IMR-90 (cell line): ENCODE data around the gene UQCRC1. TPM values are rescaled to one million over a fixed set of nuclear protein-coding genes. Genes with fewer than 3 reads are reported as not detected.

ENCODE experiments used
- ATAC-seq: fragments of 200-7000 bp; cut with Tn5 transposase; 2 replicates; pipeline ENCODE4 v1.9.1; 2020; ENCODE audit warnings: low read depth, mild to moderate bottlenecking, moderate library complexity
- BruUV-seq: library from RNA; stranded (reverse); fragments of 400-500 nt; replicated peaks from 2 replicates; lab custom pipeline; 2021; lab: Mats Ljungman, UMichigan
- CTCF ChIA-PET: fragments of 300-600 bp; formaldehyde crosslinking; extraction: SDS; loops from one replicate; lab custom pipeline; 2021; ENCODE audit warnings: antibody characterized with exemption; lab: Yijun Ruan, JAX
- POLR2A ChIA-PET: fragments of 300-600 bp; sonication (Branson Sonifier 250); formaldehyde crosslinking; loops from one replicate; lab custom pipeline; 2022; ENCODE audit warnings: antibody characterized with exemption; ENCODE audit not compliant: unreplicated experiment; lab: Charles Lee
- DNase-seq: peaks from one replicate; pipeline ENCODE4 v3.0.0; 2013
- H2AFZ ChIP-seq: replicated peaks from 2 replicates; pipeline ENCODE3; 2013; ENCODE audit warnings: low read length, mild to moderate bottlenecking; ENCODE audit not compliant: poor library complexity
- H2AK5ac ChIP-seq: 2 replicates; pipeline ENCODE4 v1.6.1; 2013; ENCODE audit warnings: low read depth, low read length, inconsistent platforms
- H2AK9ac ChIP-seq: replicated peaks from 2 replicates; pipeline ENCODE3; 2013; ENCODE audit warnings: mild to moderate bottlenecking, low read depth, low read length, moderate library complexity; ENCODE audit not compliant: poor library complexity
- H2BK120ac ChIP-seq: 2 replicates; pipeline ENCODE4 v1.6.1; 2013; ENCODE audit warnings: low read depth, low read length, inconsistent platforms
- H2BK15ac ChIP-seq: 3 replicates; pipeline ENCODE4 v1.6.1; 2013; ENCODE audit warnings: low read depth, low read length, inconsistent platforms
- H2BK20ac ChIP-seq: 2 replicates; pipeline ENCODE4 v1.6.1; 2013; ENCODE audit warnings: low read depth, mild to moderate bottlenecking, inconsistent platforms, low read length, moderate library complexity
- H2BK5ac ChIP-seq: 2 replicates; pipeline ENCODE4 v1.6.1; 2013; ENCODE audit warnings: mild to moderate bottlenecking, low read depth, low read length, inconsistent platforms; ENCODE audit not compliant: poor library complexity, severe bottlenecking
- H3K14ac ChIP-seq: replicated peaks from 2 replicates; pipeline ENCODE4 v1.6.1; 2013; ENCODE audit warnings: low read depth, low read length, inconsistent platforms
- H3K18ac ChIP-seq: 2 replicates; pipeline ENCODE4 v1.6.1; 2013; ENCODE audit warnings: low read depth, low read length, control low read depth
- H3K23ac ChIP-seq: 2 replicates; pipeline ENCODE4 v1.6.1; 2013; ENCODE audit warnings: low read depth, low read length, inconsistent platforms
- H3K27ac ChIP-seq: 2 replicates; pipeline ENCODE4 v1.5.1; 2013; ENCODE audit warnings: mild to moderate bottlenecking, control low read depth, low read length; ENCODE audit not compliant: insufficient read depth
- H3K27me3 ChIP-seq: 2 replicates; pipeline ENCODE4 v1.6.1; 2013; ENCODE audit warnings: low read length; ENCODE audit not compliant: control insufficient read depth, insufficient read depth
- H3K36me3 ChIP-seq: 2 replicates; pipeline ENCODE4 v1.6.1; 2013; ENCODE audit warnings: low read length, mixed read lengths; ENCODE audit not compliant: control insufficient read depth, insufficient read depth
- H3K4ac ChIP-seq: 2 replicates; pipeline ENCODE4 v1.6.1; 2013; ENCODE audit warnings: low read depth, low read length, inconsistent platforms
- H3K4me1 ChIP-seq: 2 replicates; pipeline ENCODE4 v1.6.1; 2013; ENCODE audit warnings: low read length, mixed read lengths; ENCODE audit not compliant: control insufficient read depth, insufficient read depth
- H3K4me2 ChIP-seq: 2 replicates; pipeline ENCODE4 v1.6.1; 2013; ENCODE audit warnings: low read depth, mild to moderate bottlenecking, control low read depth, low read length, moderate library complexity
- H3K4me3 ChIP-seq: 2 replicates; pipeline ENCODE4 v1.5.1; 2013; ENCODE audit warnings: low read depth, mild to moderate bottlenecking, control low read depth, low read length, moderate library complexity; ENCODE audit not compliant: insufficient read depth
- H3K56ac ChIP-seq: 2 replicates; pipeline ENCODE4 v1.6.1; 2013; ENCODE audit warnings: low read length, inconsistent platforms; ENCODE audit not compliant: insufficient read depth; ENCODE audit errors: extremely low read depth
- H3K79me1 ChIP-seq, 2 experiments: 2 replicates each; pipeline ENCODE4 v1.6.1; 2013; ENCODE audit warnings: low read length in 2 of 2, inconsistent platforms in 1 of 2, low read depth in 1 of 2
- H3K9ac ChIP-seq: 2 replicates; pipeline ENCODE4 v1.6.1; 2013; ENCODE audit warnings: low read depth, low read length, control low read depth
- H3K9me1 ChIP-seq: 2 replicates; pipeline ENCODE4 v1.6.1; 2013; ENCODE audit warnings: low read length, inconsistent platforms; ENCODE audit not compliant: insufficient read depth
- H3K9me3 ChIP-seq: 2 replicates; pipeline ENCODE4 v1.6.1; 2013; ENCODE audit warnings: low read length; ENCODE audit not compliant: control insufficient read depth, insufficient read depth
- H4K20me1 ChIP-seq: 2 replicates; pipeline ENCODE4 v1.6.1; 2013; ENCODE audit warnings: low read length, inconsistent platforms; ENCODE audit not compliant: insufficient read depth
- H4K5ac ChIP-seq: 2 replicates; pipeline ENCODE4 v1.6.1; 2013; ENCODE audit warnings: mild to moderate bottlenecking, low read depth, low read length, control low read depth
- H4K8ac ChIP-seq, 2 experiments: 2 replicates each; pipeline ENCODE4 v1.6.1; 2013; ENCODE audit warnings: low read depth in 2 of 2, low read length in 2 of 2, control low read depth in 1 of 2, inconsistent platforms in 1 of 2
- H4K91ac ChIP-seq: 2 replicates; pipeline ENCODE4 v1.6.1; 2013; ENCODE audit warnings: low read depth, low read length, inconsistent platforms; ENCODE audit not compliant: insufficient read depth
- BHLHE40 ChIP-seq: fragments of 150-350 bp; IDR thresholded peaks from 2 replicates; pipeline ENCODE4 v1.6.1; 2016; ENCODE audit warnings: mild to moderate bottlenecking, low read depth, low read length
- CEBPB ChIP-seq: IDR thresholded peaks from 2 replicates; pipeline ENCODE4 v1.6.1; 2012; ENCODE audit warnings: low read depth, low read length, improper control_type of control experiment
- MAFK ChIP-seq: IDR thresholded peaks from 2 replicates; pipeline ENCODE4 v1.6.1; 2012; ENCODE audit warnings: low read depth, low read length, improper control_type of control experiment
- NFE2L2 ChIP-seq: fragments of 150-350 bp; IDR thresholded peaks from 2 replicates; pipeline ENCODE4 v1.6.1; 2016; ENCODE audit warnings: low read depth, mild to moderate bottlenecking, low read length
- SMC3 ChIP-seq: fragments of 150-350 bp; IDR thresholded peaks from 2 replicates; pipeline ENCODE4 v1.6.1; 2016; ENCODE audit warnings: low read depth, mild to moderate bottlenecking, antibody characterized with exemption, low read length, moderate library complexity
- WGBS, 2 experiments: methylation state at CpG; one replicate each; pipeline versions ENCODE4 v1.1.5 to v1.1.7; 2013; ENCODE audit warnings: missing lambda C conversion rate in 2 of 2; ENCODE audit not compliant: insufficient read length in 1 of 2; ENCODE audit errors: extremely low coverage in 2 of 2; 5-methylcytosine and 5-hydroxymethylcytosine counted together
- dilution Hi-C: fragments of 300-500 bp; cut with HindIII; formaldehyde crosslinking; loops from one replicate; pipeline ENCODE4 v1.14.3; 2018; ENCODE audit warnings: low sequenced_read_pairs; ENCODE audit not compliant: unreplicated experiment
- in situ Hi-C: fragments of 300-500 bp; cut with MboI; formaldehyde crosslinking; loops from 3 replicates; pipeline ENCODE4 v1.14.3; 2019; ENCODE audit warnings: low sequenced_read_pairs, inconsistent platforms, mixed read lengths
- intact Hi-C: fragments of 100-400 bp; cut with micrococcal nuclease; formaldehyde crosslinking; loops from 2 replicates; pipeline ENCODE4 v1.10.0; 2022
- polyA plus RNA-seq, 3 experiments: library from polyadenylated mRNA; depleted of rRNA; stranded (reverse); fragments of >200 nt; gene quantifications; 2 replicates each; pipeline ENCODE4 v1.2.3, GENCODE V29; 2012; ENCODE audit warnings: low replicate concordance in 1 of 3
- total RNA-seq: library from RNA; depleted of rRNA; stranded (reverse); fragments of >200 nt; gene quantifications from 2 replicates; pipeline ENCODE4 v1.2.3, GENCODE V29; 2012
- TF ChIP-seq, protein P1 (sequence below): conservative IDR thresholded peaks from 2 replicates; pipeline ENCODE4 v1.5.1; 2012; ENCODE audit warnings: mild to moderate bottlenecking, low read depth, low read length, improper control_type of control experiment

Gene UQCRC1
- total and polyA plus RNA-seq, 2 of the 4 experiments (the other 2 are of a cell fraction) = 474 to 1,365 TPM

DNA sequence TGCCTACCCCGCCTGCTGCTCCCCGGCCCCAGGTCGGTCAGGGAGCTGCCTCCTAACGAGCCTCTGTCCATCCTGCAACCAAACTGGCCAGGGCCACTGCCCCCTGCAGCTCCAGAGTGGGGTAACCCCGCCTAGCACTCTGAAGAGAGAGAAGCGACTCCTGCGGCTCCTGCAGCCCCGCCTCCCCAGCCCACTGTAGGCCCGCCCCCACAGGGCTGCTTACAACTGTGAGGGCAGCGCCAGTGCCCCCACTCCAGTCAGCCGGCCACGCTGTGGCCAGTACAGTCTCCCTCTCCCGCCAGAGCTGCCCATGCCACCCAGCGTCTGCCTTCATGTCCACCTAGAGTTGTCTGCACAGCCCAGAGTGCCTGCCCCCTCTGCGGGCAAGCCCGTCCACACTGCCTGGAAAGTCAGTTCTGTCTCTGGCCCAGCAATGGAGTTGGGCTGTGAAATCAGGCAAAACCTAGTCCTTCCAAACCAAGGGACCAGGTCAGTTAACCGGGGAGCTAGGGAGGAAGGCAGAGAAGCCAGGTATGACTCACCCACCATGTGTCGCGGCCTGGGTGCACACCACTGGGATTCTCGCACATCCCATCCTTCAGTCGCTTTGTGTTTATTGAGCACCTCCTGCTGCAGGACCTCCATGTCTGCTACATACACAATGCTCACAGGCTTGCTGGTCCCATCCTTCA, 48.3 kb downstream of the UQCRC1 start (continued):
- no peak for TF ChIP-seq NFE2L2
- no peak for TF ChIP-seq SMC3
- TF ChIP-seq CEBPB = no peak

DNA sequence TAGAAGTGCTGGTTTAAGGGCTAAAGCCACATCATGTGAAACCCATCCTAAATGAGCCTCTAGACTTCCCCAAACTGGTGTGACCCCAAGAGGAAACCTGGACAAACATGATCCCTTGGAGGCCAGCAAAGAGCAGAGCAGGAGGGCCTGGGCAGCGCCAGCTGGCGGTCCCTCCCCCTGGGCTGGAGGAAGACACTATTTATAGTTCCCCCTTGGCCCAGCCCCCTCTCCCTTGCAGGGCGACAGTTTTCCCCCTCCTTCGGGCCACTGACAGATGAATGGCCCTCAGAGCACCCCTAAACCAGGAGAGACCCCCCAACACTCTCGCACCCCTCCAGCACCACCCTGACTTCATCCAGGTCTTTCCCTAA, 48.8 kb downstream of the UQCRC1 start:
- intact Hi-C loops = no loop called here
- H3K27ac ChIP-seq = peak overlapping the region; percentile 54
- peak overlapping the region; percentile 90 for H3K4ac ChIP-seq
- peak overlapping the region; percentile 58 for H2BK20ac ChIP-seq
- H2BK5ac ChIP-seq = peak overlapping the region; percentile 95
- DNase-seq (no peak), ATAC-seq (no peak)
- peak overlapping the region; percentile 37 to 83; a peak in 3 of 4 replicates for H4K8ac ChIP-seq
- WGBS, 2 experiments = 33% methylated on average over 1 of the region's 5 CpGs; no CpG with 5 or more reads in 1 of the 2 experiments
- in situ Hi-C loops = no loop called here
- peaks cover 17 to 62% of the 10 kb centered on the region in 2 experiments for H3K79me1 ChIP-seq
- dilution Hi-C loops = no loop called here
- peak overlapping the region; percentile 89 for H3K14ac ChIP-seq
- peak overlapping the region; percentile 58; the same call in 1 of the 3 replicates for H2BK15ac ChIP-seq
- peak overlapping the region; percentile 70 for H3K4me2 ChIP-seq
- peaks cover 16% of the 10 kb centered on the region; the same call in 1 of the 2 replicates for H3K36me3 ChIP-seq
- peak overlapping the region; percentile 73 for H2BK120ac ChIP-seq
- ChIA-PET POLR2A (interaction anchor here (0.6 kb wide), 1 partner anchor 83 kb away, joined by 3 read pairs; no protein-coding TSS in a partner anchor), CTCF (interaction anchor here (0.5 to 1.5 kb wide), 4 partner anchors 15 to 124 kb away, joined by 3 read pairs; partner anchors contain the start of gene SLC26A6)
- H3K23ac ChIP-seq = peak overlapping the region; percentile 84
- H3K4me3 ChIP-seq = peak overlapping the region; percentile 28; the same call in 1 of the 2 replicates
- H3K9me3 ChIP-seq = no peaks in the 10 kb centered on the region
- H3K9me1 ChIP-seq = peaks cover 29% of the 10 kb centered on the region
- TF ChIP-seq CEBPB = no peak
- TF ChIP-seq MAFK = no peak
- no peak for TF ChIP-seq BHLHE40
- TF ChIP-seq, protein P1, sequence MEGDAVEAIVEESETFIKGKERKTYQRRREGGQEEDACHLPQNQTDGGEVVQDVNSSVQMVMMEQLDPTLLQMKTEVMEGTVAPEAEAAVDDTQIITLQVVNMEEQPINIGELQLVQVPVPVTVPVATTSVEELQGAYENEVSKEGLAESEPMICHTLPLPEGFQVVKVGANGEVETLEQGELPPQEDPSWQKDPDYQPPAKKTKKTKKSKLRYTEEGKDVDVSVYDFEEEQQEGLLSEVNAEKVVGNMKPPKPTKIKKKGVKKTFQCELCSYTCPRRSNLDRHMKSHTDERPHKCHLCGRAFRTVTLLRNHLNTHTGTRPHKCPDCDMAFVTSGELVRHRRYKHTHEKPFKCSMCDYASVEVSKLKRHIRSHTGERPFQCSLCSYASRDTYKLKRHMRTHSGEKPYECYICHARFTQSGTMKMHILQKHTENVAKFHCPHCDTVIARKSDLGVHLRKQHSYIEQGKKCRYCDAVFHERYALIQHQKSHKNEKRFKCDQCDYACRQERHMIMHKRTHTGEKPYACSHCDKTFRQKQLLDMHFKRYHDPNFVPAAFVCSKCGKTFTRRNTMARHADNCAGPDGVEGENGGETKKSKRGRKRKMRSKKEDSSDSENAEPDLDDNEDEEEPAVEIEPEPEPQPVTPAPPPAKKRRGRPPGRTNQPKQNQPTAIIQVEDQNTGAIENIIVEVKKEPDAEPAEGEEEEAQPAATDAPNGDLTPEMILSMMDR = no peak
- peak overlapping the region; percentile 82 for H2AK9ac ChIP-seq
- no peak overlapping the region; the same call in 1 of the 2 replicates for H3K56ac ChIP-seq
- BruUV-seq = no TSS peak
- H3K18ac ChIP-seq = peak overlapping the region; percentile 87
- peak overlapping the region; percentile 50 for H3K9ac ChIP-seq
- no peaks in the 10 kb centered on the region for H3K27me3 ChIP-seq
- peak overlapping the region; percentile 91 for H2AK5ac ChIP-seq
- H2AFZ ChIP-seq = peak overlapping the region; percentile 86
- H3K4me1 ChIP-seq = peaks cover 39% of the 10 kb centered on the region
- peak overlapping the region; percentile 79 for H4K5ac ChIP-seq
- peak overlapping the region; percentile 80 for H4K91ac ChIP-seq
- H4K20me1 ChIP-seq = peaks cover 3% of the 10 kb centered on the region; the same call in 1 of the 2 replicates
